ENCODE measurements around the gene PTBP1. TPM values are rescaled to one million over a fixed set of nuclear protein-coding genes. Genes with fewer than 3 reads are reported as not detected.

The PTBP1 gene
- total and polyA plus RNA-seq, 2 of the 13 experiments (the other 11 are each of a cell fraction or from before 2014, with no cell fraction given): 195 to 288 TPM

- TF ChIP-seq ARID5B (CRISPR knock-in tag; IDR thresholded peaks at IDR 0.05) (peak; percentile 34; the same call in 1 of the 2 replicates), ARHGAP35 (CRISPR knock-in tag; IDR thresholded peaks at IDR 0.05; ENCODE audit: borderline replicate concordance) (no peak), ZBTB1 (CRISPR knock-in tag; IDR thresholded peaks at IDR 0.05; ENCODE audit: borderline replicate concordance) (no peak), SUZ12 (IDR thresholded peaks at IDR 0.05; ENCODE audit: low read depth, low read length) (no peak), ZNF331 (CRISPR knock-in tag; IDR thresholded peaks at IDR 0.05) (peak; percentile 82; the same call in 1 of the 2 replicates), TFE3 (CRISPR knock-in tag; IDR thresholded peaks at IDR 0.05) (peak; percentile 92), ZNF576 (CRISPR knock-in tag; IDR thresholded peaks at IDR 0.05) (no peak), BHLHE40 (IDR thresholded peaks at IDR 0.05; ENCODE audit: low read length) (peak; percentile 80; the same call in 1 of the 2 replicates), TRAFD1 (CRISPR knock-in tag; IDR thresholded peaks at IDR 0.05; ENCODE audit: borderline replicate concordance) (peak; percentile 60; the same call in 1 of the 2 replicates), RFXANK (CRISPR knock-in tag; IDR thresholded peaks at IDR 0.05) (peak; percentile 39; the same call in 1 of the 2 replicates), SNAPC5 (CRISPR knock-in tag; IDR thresholded peaks at IDR 0.05; ENCODE audit: borderline replicate concordance) (no peak), RFX3 (CRISPR knock-in tag; IDR thresholded peaks at IDR 0.05) (no peak), TOPORS (CRISPR knock-in tag; IDR thresholded peaks at IDR 0.05) (peak; percentile 70; the same call in 1 of the 2 replicates), ZHX1 (CRISPR knock-in tag; IDR thresholded peaks at IDR 0.05; ENCODE audit: low read depth) (peak; percentile 100), ZBTB44 (CRISPR knock-in tag; IDR thresholded peaks at IDR 0.05) (no peak), ZBTB21 (CRISPR knock-in tag; IDR thresholded peaks at IDR 0.05) (peak; percentile 21; the same call in 1 of the 2 replicates)
Measured at GRCh38 chr19:796692-797527, at the start of gene PTBP1 (continued).
